H1 (cell line): ENCODE measurements around the gene SGSM1. TPM values are rescaled to one million over a fixed set of nuclear protein-coding genes. Genes with fewer than 3 reads are reported as not detected.

Source experiments
- CBX8 ChIP-seq: fragments of 300-800, 300-1000 bp; sonication (generic); IDR thresholded peaks from 2 replicates; pipeline ENCODE4 v1.7.1; 2016; ENCODE audit warnings: low read depth, low read length, borderline replicate concordance
- polyA plus RNA-seq, 7 experiments: library from polyadenylated mRNA; depleted of rRNA in 3 of 7; stranded (reverse) in 5 of 7; unstranded in 2 of 7; fragments of >200 nt in 5 of 7; fragments of 200-250 nt in 2 of 7; gene quantifications; 1 replicate in 5 of 7; 2 replicates in 1 of 7; 4 replicates in 1 of 7; pipeline versions ENCODE4 v1.2.1 to v1.2.3, GENCODE V29; 2011 to 2013; ENCODE audit warnings: missing spikeins in 2 of 7, mixed read lengths in 2 of 7
- total RNA-seq: library from RNA; stranded (reverse); fragmentation: NEBNext Ultra II Directional; extraction: Animal tissue kit (Norgen Biotek cat#: 25700); gene quantifications from 2 replicates; pipeline ENCODE4 v1.2.1, GENCODE V29; 2021

SGSM1 gene
- total and polyA plus RNA-seq, 2 of the 8 experiments (the other 6 are each of a cell fraction or from before 2014, with no cell fraction given), result 2.8 to 5.2 TPM

GRCh38 chr22:24831687-24832086 lies 25.7 kb downstream of the SGSM1 start (continued):
- TF ChIP-seq CBX8, result no peak
